Coronary artery (tissue), 2 donors: ENCODE data around the gene QSOX2.

ENCODE experiments used
- DNase-seq: peaks from one replicate; pipeline ENCODE4 v3.0.0-alpha.2; 2017; ENCODE audit warnings: low spot score
- H3K27ac ChIP-seq, 2 donors: fragments of 200-600 bp; sonication (generic); one replicate each; pipeline ENCODE4 v1.5.1; 2016 to 2019
- H3K4me3 ChIP-seq: fragments of 200-600 bp; sonication (generic); 2 replicates; pipeline ENCODE4 v1.5.1; 2016; ENCODE audit warnings: mild to moderate bottlenecking, moderate library complexity
- CTCF ChIP-seq: fragments of 200-600 bp; sonication (generic); IDR thresholded peaks from one replicate; pipeline ENCODE4 v1.5.1; 2019; ENCODE audit warnings: antibody characterized with exemption

The QSOX2 gene

DNA sequence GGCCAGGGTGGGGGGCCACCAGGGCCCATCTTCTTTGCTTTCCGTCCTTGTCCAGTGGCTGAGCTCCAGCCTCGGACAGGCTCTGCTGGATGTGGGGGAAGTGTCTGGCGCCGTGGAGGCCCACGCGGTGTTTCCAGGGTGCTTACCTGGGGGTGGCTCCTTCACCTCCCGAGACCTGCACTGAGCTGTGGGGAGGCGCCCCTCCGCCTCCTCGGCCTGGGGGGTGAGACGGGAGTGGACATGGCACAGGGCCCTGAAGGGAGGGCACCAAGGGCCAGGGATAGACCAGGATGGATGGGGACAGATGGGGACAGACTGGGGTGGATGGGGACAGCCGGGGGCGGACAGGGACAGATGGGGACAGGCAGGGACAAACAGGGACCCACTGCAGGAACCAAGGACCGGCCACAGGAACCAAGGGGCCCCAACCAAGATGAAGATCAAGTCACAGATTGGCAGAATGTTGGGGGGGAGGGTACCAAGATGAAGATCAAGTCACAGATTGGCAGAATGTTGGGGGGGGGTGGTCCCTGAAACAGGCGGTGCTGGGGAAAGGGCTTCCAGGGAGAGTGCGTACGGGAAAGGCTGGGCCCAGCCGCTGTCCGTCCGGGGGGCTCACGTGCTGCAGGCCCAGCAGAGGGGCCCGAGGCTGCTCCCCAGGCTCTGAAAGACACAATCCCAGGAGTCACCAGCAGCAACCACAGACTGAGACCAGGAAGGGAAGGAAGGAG is 13.3 kb upstream of the QSOX2 start:
- no peak overlapping the region for H3K27ac ChIP-seq
- no peak overlapping the region for H3K4me3 ChIP-seq
- no peak for DNase-seq
- no peak for TF ChIP-seq CTCF

GRCh38 chr9:136258299-136258625 is 12.7 kb upstream of the QSOX2 start:
- no peak for TF ChIP-seq CTCF
- DNase-seq, result no peak
- Histone ChIP-seq H3K4me3 (no peak overlapping the region), H3K27ac (no peak overlapping the region)

DNA sequence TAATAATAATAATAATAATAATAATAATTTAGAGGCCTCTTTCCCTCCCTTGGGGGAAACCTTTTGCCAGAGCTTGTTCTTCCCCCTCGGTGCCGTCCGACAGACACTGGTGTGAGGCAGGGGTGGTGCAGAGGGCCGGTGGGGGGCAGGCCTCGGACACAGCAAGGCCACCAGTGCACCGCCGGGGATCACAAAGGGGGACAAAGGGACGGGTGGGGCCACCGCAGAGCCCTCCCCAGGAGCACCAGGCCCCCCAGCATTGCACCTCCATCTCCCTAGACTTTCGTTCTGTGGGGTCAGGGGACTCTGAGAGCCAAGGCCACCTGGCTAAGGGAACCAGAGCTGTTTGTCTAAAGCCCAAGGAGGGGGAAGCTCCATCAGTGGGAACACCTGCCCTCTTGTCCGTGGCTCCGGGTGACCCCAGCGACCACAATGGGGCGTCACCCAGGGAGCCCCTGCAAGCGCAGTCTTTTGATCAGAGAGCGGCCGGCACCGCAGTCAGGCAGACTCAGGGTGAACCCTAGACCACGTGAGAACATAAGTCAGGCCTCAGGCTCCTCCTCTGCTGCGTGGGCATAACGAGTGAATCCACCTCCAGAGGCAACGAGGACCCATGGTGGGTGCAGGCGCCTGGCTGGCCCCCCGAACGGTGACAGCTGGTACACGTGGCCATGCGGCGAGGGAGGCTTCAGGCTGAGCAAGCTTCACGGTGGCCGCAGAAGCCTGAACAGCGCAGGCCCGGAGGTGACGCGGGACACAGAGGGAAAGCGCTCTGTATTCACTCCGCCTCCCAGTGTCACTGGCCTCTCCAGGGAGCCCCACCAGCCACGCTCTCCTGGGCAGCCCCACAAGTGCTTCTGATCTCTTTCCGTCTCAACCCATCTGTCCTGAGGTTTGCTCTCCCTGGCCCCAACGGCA is 12.0 kb upstream of the QSOX2 start:
- H3K4me3 ChIP-seq, result no peak overlapping the region
- no peak for TF ChIP-seq CTCF
- DNase-seq, result no peak
- no peak overlapping the region for H3K27ac ChIP-seq

DNA sequence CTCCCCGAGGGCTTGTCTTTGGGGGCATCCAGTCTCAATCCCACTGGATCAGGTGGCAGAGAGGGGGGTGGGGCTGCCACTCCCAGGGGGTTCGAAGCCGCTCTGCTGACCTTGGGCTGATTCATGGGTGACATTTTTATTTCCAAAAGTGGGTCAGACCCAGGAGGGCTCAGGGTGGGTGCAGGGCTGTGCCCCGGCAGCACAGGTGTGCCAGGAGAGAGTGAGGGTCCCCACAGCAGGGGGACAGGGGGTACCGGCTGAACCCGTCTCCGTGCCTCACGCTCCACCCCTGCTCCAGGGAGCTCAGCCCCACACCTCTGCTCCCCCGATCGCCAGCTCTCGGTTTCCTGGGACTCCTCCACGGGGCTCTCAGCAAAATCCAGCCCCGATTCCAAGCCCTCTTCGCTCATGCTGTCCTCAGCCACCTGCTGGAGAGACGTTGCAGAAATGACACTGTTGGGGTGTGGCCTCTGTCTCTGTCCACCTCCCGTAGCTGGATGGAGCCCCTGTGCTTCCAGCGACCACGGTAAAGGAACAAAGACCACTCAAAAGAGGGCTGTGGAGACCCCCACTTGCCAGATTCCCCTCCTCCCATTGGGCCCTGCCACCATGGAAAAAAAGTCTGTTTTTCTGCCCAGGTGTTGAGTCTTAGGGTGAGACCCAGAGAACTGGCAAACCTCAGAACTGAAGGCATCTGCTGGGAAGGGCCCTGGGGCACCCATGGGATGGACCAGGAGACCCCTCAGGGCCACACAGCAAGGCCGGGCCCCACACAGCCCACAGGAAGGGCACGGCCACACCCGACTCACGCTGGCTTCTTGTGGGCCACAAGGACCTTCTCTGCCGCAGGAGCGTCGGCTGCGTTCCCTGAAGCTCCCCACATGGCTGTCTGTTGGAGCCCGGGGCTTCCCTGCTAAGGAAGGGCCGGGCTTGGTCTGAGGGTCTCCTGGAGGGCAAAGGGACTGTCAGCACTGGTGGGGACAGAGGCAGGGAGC is 10.6 kb upstream of the QSOX2 start:
- Histone ChIP-seq H3K4me3 (no peak overlapping the region), H3K27ac (no peak overlapping the region)
- DNase-seq, result no peak
- no peak for TF ChIP-seq CTCF

DNA sequence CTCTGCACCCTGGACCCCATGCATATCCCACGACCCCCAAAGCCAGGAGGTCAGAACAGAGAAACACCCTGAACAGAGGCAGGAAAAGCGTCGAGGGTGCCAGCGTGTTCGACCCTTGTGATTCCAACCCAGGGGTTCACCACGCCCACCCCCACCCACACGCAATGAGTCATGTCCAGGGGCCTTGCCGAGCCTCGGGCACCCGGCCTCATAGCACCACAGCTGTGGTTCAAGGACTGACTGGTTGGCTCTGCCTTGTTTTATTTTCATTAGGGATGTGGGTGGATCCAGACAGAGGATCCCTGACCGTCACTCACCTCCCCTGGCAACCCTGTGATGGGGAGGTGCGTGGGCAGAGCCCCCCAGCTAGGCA is 9.5 kb upstream of the QSOX2 start:
- H3K4me3 ChIP-seq, result no peak overlapping the region
- H3K27ac ChIP-seq, result no peak overlapping the region
- no peak for TF ChIP-seq CTCF
- DNase-seq, result no peak

DNA sequence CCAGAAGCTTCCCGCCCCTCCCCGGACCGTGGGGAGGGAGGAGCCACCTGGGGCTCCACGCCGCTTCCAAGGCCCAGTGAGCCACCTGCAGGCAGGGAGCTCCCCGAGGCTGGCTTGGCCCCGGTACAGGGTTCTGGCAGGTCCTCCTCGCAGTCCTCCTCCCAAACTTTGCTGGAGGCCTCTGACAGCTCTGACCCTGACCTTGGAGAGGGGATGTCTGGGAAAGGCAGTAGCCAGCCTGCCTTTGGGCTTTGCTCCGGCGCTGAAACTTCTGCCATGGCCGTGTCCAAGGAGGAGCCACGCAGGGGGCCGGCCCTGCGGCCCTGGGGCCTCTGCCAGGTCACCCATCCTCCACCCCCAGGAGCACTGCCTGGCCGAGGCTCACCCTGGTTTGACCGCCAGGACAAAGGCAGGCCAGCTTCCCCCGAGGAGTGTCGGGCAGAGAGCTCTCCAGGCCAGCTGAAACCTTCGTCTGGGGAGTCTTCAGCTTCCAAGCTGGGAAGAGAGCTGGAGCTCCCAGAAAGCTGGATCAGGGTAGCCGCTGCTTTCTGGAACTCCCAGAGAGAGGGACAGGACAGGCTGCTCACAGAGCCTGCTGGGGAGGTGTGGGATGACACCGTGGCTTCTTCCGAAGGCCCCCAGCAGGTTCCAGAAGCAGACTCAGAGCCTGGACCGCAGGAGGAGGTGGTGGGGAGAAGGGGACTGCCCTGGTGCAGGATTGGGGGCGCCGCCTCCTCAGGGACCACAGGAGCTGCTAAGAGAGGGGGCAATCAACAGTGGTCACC is 9.0 kb upstream of the QSOX2 start:
- no peak for TF ChIP-seq CTCF
- Histone ChIP-seq H3K4me3 (no peak overlapping the region), H3K27ac (no peak overlapping the region)
- DNase-seq, result no peak
